ENCODE measurements around the gene OR2T6.
"Not testable (repeated sequence)": the region's sequence is repeated elsewhere in the genome, so short reads cannot be mapped to it uniquely, and the experiment has no call there.

Gene OR2T6

GRCh38 chr1:248375446-248375845, at the start of gene OR2T6:
TSS of gene OR2T6 (plus strand) at chr1:248375746. CDS start at chr1:248387609, 11,863 bp downstream.
- no peak for DNase-seq

- DNase-seq = no peak
Observed at GRCh38 chr1:248343451-248343850, 32.1 kb upstream of the OR2T6 start.

DNA sequence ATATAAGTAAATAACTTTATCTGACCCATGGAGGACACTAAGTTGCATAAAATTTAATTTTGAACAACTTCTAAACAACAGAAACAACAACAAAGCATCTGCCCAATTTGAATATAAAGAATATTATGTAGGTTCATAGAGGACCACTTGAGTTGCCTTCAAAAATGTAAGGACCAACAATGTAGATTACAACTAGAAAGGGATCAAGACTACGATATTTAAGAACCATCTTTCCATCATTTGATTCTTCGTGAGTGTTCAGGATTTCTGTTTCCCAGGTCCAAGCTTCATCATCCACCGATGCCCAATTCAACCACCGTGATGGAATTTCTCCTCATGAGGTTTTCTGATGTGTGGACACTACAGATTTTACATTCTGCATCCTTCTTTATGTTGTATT, 27.1 kb upstream of the OR2T6 start, which contains the start of gene OR14C36:
Gene OR14C36 (plus strand): TSS at position 301 of the 400 bp plus-strand sequence. CDS start 0 bp downstream, at position 301.
- DNase-seq = no peak

- no peak for DNase-seq
Observed at GRCh38 chr1:248359415-248359814, 16.1 kb upstream of the OR2T6 start.

DNA sequence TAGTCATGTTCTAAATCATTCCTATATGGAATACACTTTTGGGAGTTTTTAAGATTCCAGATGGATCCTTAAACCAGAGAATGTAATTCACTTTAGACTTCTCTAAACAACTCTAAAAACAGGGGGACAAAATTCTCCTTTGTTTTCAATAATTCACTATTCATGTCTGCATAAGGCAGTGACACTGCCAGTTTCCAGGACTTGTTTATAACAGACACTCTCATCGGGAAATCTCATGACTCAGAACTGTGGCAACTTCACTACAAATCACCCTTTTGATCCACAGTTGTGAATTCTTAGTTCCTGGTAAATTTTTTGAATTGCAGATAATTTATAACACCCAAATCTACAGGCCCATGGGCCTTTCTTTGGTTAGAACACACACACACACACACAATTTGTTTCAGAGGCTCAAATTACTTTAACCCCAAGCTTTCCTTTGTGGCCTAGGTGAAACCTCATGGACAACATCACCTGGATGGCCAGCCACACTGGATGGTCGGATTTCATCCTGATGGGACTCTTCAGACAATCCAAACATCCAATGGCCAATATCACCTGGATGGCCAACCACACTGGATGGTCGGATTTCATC, 14.3 kb upstream of the OR2T6 start, which contains the start of gene OR2T4:
Gene OR2T4 (plus strand): TSS at position 545 of the 595 bp plus-strand sequence. CDS start 0 bp downstream, at position 545.
- no peak for DNase-seq

- no peak for DNase-seq
Observed at GRCh38 chr1:248366609-248367008, 8.9 kb upstream of the OR2T6 start.

DNA sequence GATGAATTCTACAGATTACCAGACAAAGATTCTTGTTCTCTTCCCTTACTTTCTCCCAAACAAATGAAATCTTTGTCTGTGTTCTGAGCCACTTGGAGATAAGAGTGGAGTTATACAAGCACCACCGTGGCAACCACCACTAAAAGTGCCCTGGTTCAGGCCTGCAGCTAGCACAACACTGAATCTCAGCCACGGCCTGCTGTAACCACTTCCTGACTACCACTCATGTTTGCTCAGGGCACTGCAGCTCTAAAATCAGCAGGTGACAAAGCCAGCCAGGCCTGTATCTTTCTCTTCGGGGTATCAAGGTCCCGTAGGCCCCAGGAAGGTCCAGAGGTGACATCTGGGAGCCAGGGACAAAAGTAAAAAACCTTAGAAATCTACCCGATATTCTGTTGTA, 3.2 kb upstream of the OR2T6 start:
- peak; percentile 3 for DNase-seq

DNA sequence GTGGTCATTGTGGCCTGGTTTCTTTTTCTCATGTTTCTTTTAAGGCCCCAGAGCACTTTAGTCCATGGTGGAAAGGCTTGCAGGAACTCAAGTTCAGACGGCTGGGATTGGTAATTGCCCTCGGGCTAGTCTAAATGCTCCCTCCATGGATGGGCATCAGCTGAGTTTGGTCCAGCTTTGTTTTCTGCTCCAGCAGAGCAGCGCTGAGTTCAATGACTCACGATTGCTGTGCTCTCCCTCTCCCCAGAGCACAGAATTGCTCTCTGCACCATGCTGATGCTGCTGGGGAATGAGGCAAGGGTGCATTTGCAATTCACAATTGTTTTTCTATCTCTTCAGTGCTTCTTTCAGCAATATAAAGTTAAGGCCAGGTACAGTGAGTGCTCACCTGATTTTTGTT, 1.8 kb upstream of the OR2T6 start:
- no peak for DNase-seq

GRCh38 chr1:248376916-248377315, 1.4 kb downstream of the OR2T6 start:
- DNase-seq = no peak

GRCh38 chr1:248380854-248381253, 5.3 kb downstream of the OR2T6 start:
- no peak for DNase-seq

GRCh38 chr1:248388426-248388825, 12.9 kb downstream of the OR2T6 start:
- no peak for DNase-seq

DNA sequence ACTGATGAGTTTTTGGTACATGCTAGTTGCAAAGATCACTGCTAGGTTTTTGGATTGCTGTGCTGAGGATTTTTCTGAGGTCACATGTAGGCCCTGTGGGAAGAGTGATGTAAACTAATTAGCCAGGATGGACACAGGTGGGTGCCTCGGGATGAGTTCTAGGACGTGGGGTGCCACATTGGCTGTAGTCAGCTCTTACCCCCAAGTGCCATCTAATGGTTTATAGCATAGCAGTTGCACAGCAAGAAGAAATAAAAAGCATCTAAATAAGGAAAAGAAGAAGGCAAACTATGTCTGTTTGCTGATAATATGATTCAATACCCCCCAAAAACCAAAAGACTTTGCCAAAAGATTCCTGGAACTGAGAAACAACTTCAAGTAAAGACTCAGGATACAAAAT, 17.5 kb downstream of the OR2T6 start:
- DNase-seq = no peak

GRCh38 chr1:248402748-248403147, 27.2 kb downstream of the OR2T6 start, which contains the start of gene OR2T1:
TSS of gene OR2T1 (plus strand) at chr1:248403048. CDS start at chr1:248406148, 3,100 bp downstream.
- DNase-seq = no peak

GRCh38 chr1:248404024-248404423, 28.5 kb downstream of the OR2T6 start:
- no peak for DNase-seq

DNA sequence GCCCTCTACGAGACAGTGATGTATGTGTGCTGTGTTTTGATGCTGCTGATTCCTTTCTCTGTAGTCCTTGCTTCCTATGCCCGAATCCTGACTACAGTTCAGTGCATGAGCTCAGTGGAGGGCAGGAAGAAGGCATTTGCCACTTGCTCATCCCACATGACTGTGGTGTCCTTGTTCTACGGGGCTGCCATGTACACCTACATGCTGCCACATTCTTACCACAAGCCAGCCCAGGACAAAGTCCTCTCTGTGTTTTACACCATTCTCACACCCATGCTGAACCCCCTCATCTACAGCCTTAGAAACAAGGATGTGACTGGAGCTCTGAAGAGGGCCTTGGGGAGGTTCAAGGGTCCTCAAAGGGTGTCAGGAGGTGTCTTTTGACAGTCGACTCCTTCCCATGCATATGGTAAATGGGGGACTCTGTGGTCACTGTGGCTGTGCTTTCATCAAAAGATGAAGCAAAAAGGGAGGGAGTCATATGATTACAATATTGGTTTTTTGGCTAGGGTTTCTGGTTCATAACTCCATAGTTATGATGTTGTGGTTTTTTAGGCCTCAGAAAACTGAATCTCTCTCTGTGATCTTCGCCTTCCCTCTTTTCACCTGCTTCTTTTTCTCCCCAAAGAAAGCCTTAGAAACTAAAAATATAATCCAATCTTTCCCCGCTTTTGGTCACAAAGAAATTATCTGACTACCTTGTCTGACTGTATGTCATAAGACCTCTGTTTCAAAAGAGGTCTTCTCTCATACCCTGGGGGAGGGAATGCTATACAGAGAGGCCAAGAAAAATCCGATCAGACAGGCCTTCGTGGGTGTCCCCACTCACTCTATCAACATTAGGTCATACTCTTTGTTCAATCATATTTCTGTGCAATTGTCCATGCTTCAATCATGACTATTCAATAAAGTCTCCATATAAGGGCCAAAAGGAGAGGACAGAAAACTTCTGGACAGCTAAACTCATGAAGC, 31.5 kb downstream of the OR2T6 start:
- DNase-seq = no peak

GRCh38 chr1:248416226-248416625, 40.7 kb downstream of the OR2T6 start:
- no peak for DNase-seq

GRCh38 chr1:248417854-248418253, 42.3 kb downstream of the OR2T6 start:
- no peak for DNase-seq

DNA sequence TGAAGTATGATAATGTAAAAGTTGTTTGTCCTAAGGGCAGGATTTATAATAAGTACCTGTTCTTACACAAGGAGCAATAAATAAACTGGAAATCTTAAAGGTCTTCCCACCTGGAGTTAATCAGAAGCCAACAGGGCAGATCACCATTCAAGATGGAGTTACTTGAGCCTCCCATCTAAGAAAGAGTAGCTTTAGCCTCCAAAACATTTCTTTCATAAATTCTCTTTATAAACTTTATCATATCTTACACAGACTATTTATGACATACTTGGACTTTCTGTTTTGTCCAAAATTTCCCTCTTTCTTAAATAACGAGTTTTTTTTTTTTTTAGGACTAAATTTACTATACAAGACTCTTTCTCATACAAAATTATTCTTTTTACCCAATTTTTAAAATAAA, 45.8 kb downstream of the OR2T6 start:
- no peak for DNase-seq

- not testable (repeated sequence) for DNase-seq
Observed at GRCh38 chr1:248427526-248428191, 52.1 kb downstream of the OR2T6 start.

DNA sequence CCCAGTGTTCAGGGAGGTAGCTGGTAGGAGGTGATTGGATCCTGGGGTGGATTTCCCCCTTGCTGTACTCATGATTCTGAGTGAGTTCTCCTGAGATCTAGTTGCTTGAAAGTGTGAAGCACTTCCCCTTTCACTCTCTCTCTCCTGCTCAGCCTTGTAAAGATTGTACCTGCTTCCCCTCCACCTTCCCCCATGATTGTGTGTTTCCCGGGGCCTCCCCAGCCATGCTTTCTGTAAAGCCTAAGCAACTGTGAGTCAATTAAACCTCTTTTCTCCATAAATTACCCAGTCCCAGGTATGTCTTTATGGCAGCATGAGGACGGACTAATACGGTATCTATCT, 52.6 kb downstream of the OR2T6 start:
- DNase-seq = not testable (repeated sequence)

- not testable (repeated sequence) for DNase-seq
Observed at GRCh38 chr1:248431683-248432082, 56.1 kb downstream of the OR2T6 start.

- not testable (repeated sequence) for DNase-seq
Observed at GRCh38 chr1:248432201-248432600, 56.7 kb downstream of the OR2T6 start.

GRCh38 chr1:248433811-248434415, 58.4 kb downstream of the OR2T6 start:
- DNase-seq = not testable (repeated sequence)

Measured in CD4-positive, alpha-beta T cell treated with Interleukin-17A for 4 hours (primary cell).